Stomach smooth muscle (tissue), 2 donors: Measurements from ENCODE around the gene EXOSC1.
"Not testable (repeated sequence)": the region's sequence is repeated elsewhere in the genome, so short reads cannot be mapped to it uniquely, and the experiment has no call there.

Experiments
- H3K27ac ChIP-seq: one replicate; pipeline ENCODE4 v1.7.0; 2013; ENCODE audit warnings: mild to moderate bottlenecking, low read length, inconsistent platforms
- H3K27me3 ChIP-seq, 2 donors: one replicate each; pipeline ENCODE4 v1.7.0; 2013; ENCODE audit warnings: low read length in 2 of 2; ENCODE audit not compliant: insufficient read depth in 2 of 2, control insufficient read depth in 1 of 2
- H3K36me3 ChIP-seq, 2 donors: one replicate each; pipeline ENCODE4 v1.7.0; 2013; ENCODE audit warnings: low read length in 2 of 2; ENCODE audit not compliant: control insufficient read depth in 2 of 2, insufficient read depth in 2 of 2
- H3K4me1 ChIP-seq: one replicate; pipeline ENCODE4 v1.7.0; 2013; ENCODE audit warnings: low read length; ENCODE audit not compliant: control insufficient read depth, insufficient read depth
- H3K4me3 ChIP-seq, 2 donors: one replicate each; pipeline ENCODE4 v1.7.0; 2013; ENCODE audit warnings: low read length in 2 of 2
- H3K9ac ChIP-seq, 2 donors: one replicate each; pipeline ENCODE4 v1.7.0; 2013; ENCODE audit warnings: low read length in 2 of 2, mild to moderate bottlenecking in 1 of 2
- H3K9me3 ChIP-seq, 2 donors: one replicate each; pipeline ENCODE4 v1.7.0; 2013; ENCODE audit warnings: low read length in 2 of 2; ENCODE audit not compliant: control insufficient read depth in 2 of 2
- donor health status: healthy.
- donor health status: Pancreatic carcinoma.

EXOSC1 gene

GRCh38 chr10:97408496-97408992, 37.3 kb downstream of the EXOSC1 start:
- Histone ChIP-seq H3K9me3 (no peaks in the 10 kb centered on the region), H3K9ac (no peak overlapping the region), H3K27ac (no peak overlapping the region), H3K27me3 (no peaks in the 10 kb centered on the region), H3K36me3 (no peaks in the 10 kb centered on the region), H3K4me3 (no peak overlapping the region), H3K4me1 (peaks cover 4% of the 10 kb centered on the region)

GRCh38 chr10:97407952-97408248, 37.9 kb downstream of the EXOSC1 start:
- no peak overlapping the region for H3K9ac ChIP-seq
- H3K36me3 ChIP-seq, result no peaks in the 10 kb centered on the region
- no peaks in the 10 kb centered on the region for H3K9me3 ChIP-seq
- H3K4me3 ChIP-seq, result no peak overlapping the region
- no peaks in the 10 kb centered on the region for H3K27me3 ChIP-seq
- peaks cover 4% of the 10 kb centered on the region for H3K4me1 ChIP-seq
- H3K27ac ChIP-seq, result no peak overlapping the region

GRCh38 chr10:97407211-97407951, 38.4 kb downstream of the EXOSC1 start:
- H3K9ac ChIP-seq, result peak overlapping the region in 1 of 2 donors; percentile 21
- no peaks in the 10 kb centered on the region for H3K36me3 ChIP-seq
- no peaks in the 10 kb centered on the region for H3K9me3 ChIP-seq
- H3K27me3 ChIP-seq, result no peaks in the 10 kb centered on the region
- peak overlapping the region in 1 of 2 donors; percentile 58 for H3K4me3 ChIP-seq
- H3K4me1 ChIP-seq, result peaks cover 4% of the 10 kb centered on the region
- no peak overlapping the region for H3K27ac ChIP-seq

GRCh38 chr10:97406483-97406882, 39.3 kb downstream of the EXOSC1 start:
- H3K9ac ChIP-seq, H3K36me3 ChIP-seq, H3K9me3 ChIP-seq, H3K27ac ChIP-seq, H3K4me3 ChIP-seq, H3K27me3 ChIP-seq, H3K4me1 ChIP-seq: not testable (repeated sequence)

- no peaks in the 10 kb centered on the region for H3K36me3 ChIP-seq
- H3K4me3 ChIP-seq, result no peak overlapping the region
- no peaks in the 10 kb centered on the region for H3K27me3 ChIP-seq
- peaks cover 4% of the 10 kb centered on the region for H3K4me1 ChIP-seq
- H3K27ac ChIP-seq, result no peak overlapping the region
- H3K9me3 ChIP-seq, result no peaks in the 10 kb centered on the region
- no peak overlapping the region for H3K9ac ChIP-seq
Observed at GRCh38 chr10:97406064-97406463, 39.7 kb downstream of the EXOSC1 start.

- Histone ChIP-seq H3K9ac (no peak overlapping the region), H3K4me1 (peaks cover 16% of the 10 kb centered on the region), H3K27ac (no peak overlapping the region), H3K27me3 (no peaks in the 10 kb centered on the region), H3K9me3 (no peaks in the 10 kb centered on the region), H3K4me3 (no peak overlapping the region), H3K36me3 (no peaks in the 10 kb centered on the region)
Observed at GRCh38 chr10:97404044-97404443, 41.8 kb downstream of the EXOSC1 start.

GRCh38 chr10:97401455-97401919, 44.3 kb downstream of the EXOSC1 start:
- H3K4me1 ChIP-seq, result peaks cover 13% of the 10 kb centered on the region
- no peaks in the 10 kb centered on the region for H3K27me3 ChIP-seq
- H3K9me3 ChIP-seq, result no peaks in the 10 kb centered on the region
- no peak overlapping the region for H3K9ac ChIP-seq
- H3K36me3 ChIP-seq, result peaks cover 0 to under 1% of the 10 kb centered on the region in 2 donors
- H3K4me3 ChIP-seq, result peak overlapping the region; percentile 94 to 98
- peak overlapping the region; percentile 67 for H3K27ac ChIP-seq

GRCh38 chr10:97400665-97401454, 44.9 kb downstream of the EXOSC1 start, which contains the start of gene RRP12:
Gene RRP12, minus strand, starts transcription at chr10:97401340. Its CDS starts 109 bp downstream, at chr10:97401231.
- Histone ChIP-seq H3K9ac (peak within 1 kb of the TSS; percentile 86), H3K27me3 (no peaks in the 10 kb centered on the region), H3K27ac (peak within 1 kb of the TSS; percentile 67), H3K36me3 (peaks cover 4 to 7% of the 10 kb centered on the region in 2 donors), H3K9me3 (no peaks in the 10 kb centered on the region), H3K4me3 (peak within 1 kb of the TSS; percentile 94 to 98), H3K4me1 (peaks cover 13% of the 10 kb centered on the region)

GRCh38 chr10:97399843-97400545, 45.8 kb downstream of the EXOSC1 start:
- Histone ChIP-seq H3K9ac (peak overlapping the region; percentile 86), H3K36me3 (peaks cover 4 to 7% of the 10 kb centered on the region in 2 donors), H3K27ac (peak overlapping the region; percentile 67), H3K9me3 (no peaks in the 10 kb centered on the region), H3K4me3 (peak overlapping the region; percentile 94 to 98), H3K27me3 (no peaks in the 10 kb centered on the region), H3K4me1 (peaks cover 13% of the 10 kb centered on the region)

- Histone ChIP-seq H3K4me1 (peaks cover 13% of the 10 kb centered on the region), H3K36me3 (peaks cover 12 to 19% of the 10 kb centered on the region in 2 donors), H3K27ac (no peak overlapping the region), H3K9me3 (no peaks in the 10 kb centered on the region), H3K9ac (no peak overlapping the region), H3K4me3 (no peak overlapping the region), H3K27me3 (no peaks in the 10 kb centered on the region)
Observed at GRCh38 chr10:97396056-97396455, 49.8 kb downstream of the EXOSC1 start.
